RKO (cell line): ENCODE data around the gene TARM1.

Experiments
- DNase-seq: peaks from one replicate; pipeline ENCODE4 v3.0.0-alpha.2; 2016; ENCODE audit warnings: low spot score

The TARM1 gene

DNA sequence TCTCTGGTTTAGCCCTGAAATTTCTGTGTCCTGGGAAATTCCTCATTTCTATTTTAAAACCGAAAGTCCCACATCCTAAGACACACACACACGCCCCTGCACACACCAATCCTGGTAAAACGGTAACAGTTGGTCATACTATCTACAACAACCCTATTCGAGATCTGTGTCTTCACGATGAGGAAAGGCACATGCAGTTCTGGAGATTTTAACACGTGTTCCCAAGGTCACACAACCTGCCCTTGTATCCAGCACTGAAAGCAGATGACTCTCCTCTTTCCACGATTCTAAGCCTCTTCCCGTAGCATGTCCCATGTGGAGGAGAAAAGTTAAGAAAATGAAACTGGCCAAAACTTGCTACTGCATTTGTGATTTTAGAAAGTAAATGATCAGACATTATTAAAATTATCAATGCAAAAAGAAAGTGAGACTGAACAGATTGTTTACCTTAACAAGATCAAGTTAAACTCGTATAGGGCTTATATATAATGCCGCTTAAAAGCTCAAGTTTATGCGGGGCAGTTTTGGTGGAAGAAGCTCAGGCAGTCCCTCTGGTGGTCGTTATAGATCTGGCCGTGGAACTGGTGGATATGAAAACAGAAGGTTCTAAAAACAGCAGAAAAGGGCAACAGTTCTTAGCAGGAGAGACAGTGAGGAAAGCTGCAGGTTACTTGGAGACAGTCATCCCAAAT is 50.1 kb downstream of the TARM1 start:
- DNase-seq: peak; percentile 63

DNA sequence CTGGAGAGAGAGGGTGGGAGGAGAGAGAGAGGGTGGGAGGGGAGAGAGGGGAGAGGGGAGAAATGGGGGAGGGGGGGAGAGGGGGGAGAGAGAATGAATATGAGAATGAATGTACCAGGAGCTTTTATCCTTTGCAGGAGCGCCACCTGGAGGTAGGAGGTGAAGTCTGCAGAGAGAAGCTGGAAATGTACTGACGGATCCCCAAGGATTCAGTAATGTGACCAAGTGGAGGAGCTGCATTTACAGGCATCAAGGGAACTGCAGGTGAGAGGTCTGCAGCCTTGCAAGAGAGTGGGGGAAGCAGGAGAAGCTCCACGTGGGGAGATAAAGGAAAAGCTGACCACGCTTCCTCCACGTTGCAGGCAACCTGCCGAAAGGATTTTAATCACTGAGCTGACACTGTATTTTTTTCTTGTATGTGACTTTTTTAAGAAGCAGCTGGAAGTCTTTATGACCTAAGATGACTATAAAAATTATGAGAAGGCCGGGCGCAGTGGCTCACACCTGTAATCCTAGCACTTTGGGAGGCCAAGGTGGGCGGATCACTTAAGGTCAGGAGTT is 51.2 kb downstream of the TARM1 start:
- DNase-seq: peak; percentile 80

GRCh38 chr19:54029301-54029700 is 51.9 kb downstream of the TARM1 start:
- DNase-seq: no peak

DNA sequence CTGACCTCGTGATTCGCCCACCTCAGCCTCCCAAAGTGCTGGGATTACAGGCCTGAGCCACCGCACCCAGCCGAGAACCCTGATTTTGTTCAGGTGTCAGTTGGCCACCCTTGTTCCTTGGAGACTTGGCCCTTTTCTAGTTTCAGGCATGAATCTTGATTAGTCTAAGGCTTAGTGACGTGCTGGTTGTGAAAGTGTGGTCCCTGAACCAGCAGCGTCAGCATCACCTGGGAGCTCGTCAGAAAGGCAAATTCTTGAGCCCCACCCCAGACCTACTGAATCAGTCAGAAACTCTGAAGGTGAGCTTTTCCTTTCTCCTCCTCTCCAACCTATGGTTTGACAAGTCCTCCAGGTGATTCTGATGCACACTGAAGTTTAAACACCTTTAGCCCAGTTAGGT is 54.5 kb downstream of the TARM1 start:
- DNase-seq: no peak

- DNase-seq: peak; percentile 78
Measured at GRCh38 chr19:54024660-54025059, 56.5 kb downstream of the TARM1 start.

- no peak for DNase-seq
Measured at GRCh38 chr19:54023191-54023590, 58.0 kb downstream of the TARM1 start.

DNA sequence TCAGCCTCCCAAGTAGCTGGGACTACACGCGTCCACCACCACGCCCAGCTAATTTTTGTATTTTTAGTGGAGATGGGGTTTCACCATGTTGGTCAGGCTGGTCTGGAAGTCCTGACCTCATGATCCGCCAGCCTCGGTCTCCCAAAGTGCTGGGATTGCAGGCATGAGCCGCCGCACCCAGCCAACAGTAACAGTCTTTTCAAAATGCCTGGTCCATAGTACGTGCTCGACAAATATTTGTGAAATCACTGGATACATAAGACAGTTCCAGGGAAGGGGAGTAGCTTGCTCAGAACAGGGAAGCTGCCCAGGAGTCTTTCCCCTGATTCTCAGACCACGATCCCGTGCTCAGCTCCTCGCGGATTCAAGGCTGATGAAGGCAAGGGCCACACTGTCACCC is 59.2 kb downstream of the TARM1 start:
- no peak for DNase-seq

GRCh38 chr19:54021363-54021762 is 59.8 kb downstream of the TARM1 start:
- DNase-seq: no peak
